ENCODE measurements around the gene MMP20. TPM values are rescaled to one million over a fixed set of nuclear protein-coding genes. Genes with fewer than 3 reads are reported as not detected.
A peak's percentile ranks its signal among the peaks of the same experiment; 100 is the strongest.

MMP20 gene
- total RNA-seq, 1 experiment from 2014 or later, result not detected

- peak; percentile 32 for DNase-seq (ENCODE audit: low read depth)
Observed at GRCh38 chr11:102592634-102593581, 32.2 kb downstream of the MMP20 start.

- no peak for DNase-seq (ENCODE audit: low read depth)
Observed at GRCh38 chr11:102592131-102592530, 33.0 kb downstream of the MMP20 start.

- no peak for DNase-seq (ENCODE audit: low read depth)
Observed at GRCh38 chr11:102591160-102591718, 33.9 kb downstream of the MMP20 start.

- no peak for DNase-seq (ENCODE audit: low read depth)
Observed at GRCh38 chr11:102590276-102591049, 34.7 kb downstream of the MMP20 start.

GRCh38 chr11:102589047-102589459 is 36.1 kb downstream of the MMP20 start:
- DNase-seq (ENCODE audit: low read depth), result no peak

GRCh38 chr11:102587722-102588121 is 37.4 kb downstream of the MMP20 start:
- DNase-seq (ENCODE audit: low read depth), result no peak

- no peak for DNase-seq (ENCODE audit: low read depth)
Observed at GRCh38 chr11:102583141-102583873, 41.8 kb downstream of the MMP20 start.

- no peak for DNase-seq (ENCODE audit: low read depth)
Observed at GRCh38 chr11:102582140-102582539, 43.0 kb downstream of the MMP20 start.

GRCh38 chr11:102581066-102581465 is 44.1 kb downstream of the MMP20 start:
- DNase-seq (ENCODE audit: low read depth), result no peak

GRCh38 chr11:102580185-102580951 is 44.8 kb downstream of the MMP20 start:
- DNase-seq (ENCODE audit: low read depth), result peak; percentile 10

GRCh38 chr11:102577723-102578122 is 47.4 kb downstream of the MMP20 start:
- no peak for DNase-seq (ENCODE audit: low read depth)

GRCh38 chr11:102577182-102577581 is 48.0 kb downstream of the MMP20 start:
- DNase-seq (ENCODE audit: low read depth), result no peak

- no peak for DNase-seq (ENCODE audit: low read depth)
Observed at GRCh38 chr11:102576350-102576749, 48.8 kb downstream of the MMP20 start.

- no peak for DNase-seq (ENCODE audit: low read depth)
Observed at GRCh38 chr11:102575012-102575411, 50.1 kb downstream of the MMP20 start.

GRCh38 chr11:102573851-102574250 is 51.3 kb downstream of the MMP20 start:
- DNase-seq (ENCODE audit: low read depth), result peak; percentile 62

GRCh38 chr11:102572554-102573220 is 52.4 kb downstream of the MMP20 start:
- DNase-seq (ENCODE audit: low read depth), result no peak

- DNase-seq (ENCODE audit: low read depth), result no peak
Observed at GRCh38 chr11:102568851-102569250, 56.3 kb downstream of the MMP20 start.

GRCh38 chr11:102566112-102566511 is 59.0 kb downstream of the MMP20 start:
- DNase-seq (ENCODE audit: low read depth), result no peak

GRCh38 chr11:102564110-102564509 is 61.0 kb downstream of the MMP20 start:
- peak; percentile 69 for DNase-seq (ENCODE audit: low read depth)

- no peak for DNase-seq (ENCODE audit: low read depth)
Observed at GRCh38 chr11:102561636-102562035, 63.5 kb downstream of the MMP20 start.

Data from Daoy (cell line).